H1 (cell line): Measurements from ENCODE around the gene MATK. TPM values are rescaled to one million over a fixed set of nuclear protein-coding genes. Genes with fewer than 3 reads are reported as not detected.

Experiments
- CTCF ChIA-PET: fragments of 300-600 bp; sonication (Branson Sonifier 250); formaldehyde crosslinking; loops from one replicate; lab custom pipeline; 2021; ENCODE audit not compliant: partially characterized antibody; lab: Charles Lee
- POLR2A ChIA-PET: fragments of 300-600 bp; sonication (Branson Sonifier 250); formaldehyde crosslinking; loops from one replicate; lab custom pipeline; 2021; ENCODE audit warnings: inconsistent platforms; ENCODE audit not compliant: partially characterized antibody; lab: Charles Lee
- DNase-seq, 2 experiments: peaks; one replicate each; pipeline versions ENCODE4 v3.0.0 to v3.0.0-alpha.2; 2010 to 2022; ENCODE audit warnings: low spot score in 2 of 2, low read depth in 1 of 2, mixed read lengths in 1 of 2
- FAIRE-seq: peaks from 2 replicates; lab custom pipeline; 2011; peaks lifted over from hg19 to GRCh38; lab: Jason Lieb, UNC
- H2AFZ ChIP-seq: 2 replicates; pipeline ENCODE4 v1.8.1; 2012; ENCODE audit warnings: low read length, inconsistent platforms
- H2AK5ac ChIP-seq: 2 replicates; pipeline ENCODE4 v1.6.1; 2013; ENCODE audit warnings: low read depth, low read length
- H2BK120ac ChIP-seq: replicated peaks from 2 replicates; pipeline ENCODE3; 2013; ENCODE audit warnings: low read depth, low read length, inconsistent platforms
- H2BK12ac ChIP-seq: 2 replicates; pipeline ENCODE4 v1.6.1; 2013; ENCODE audit warnings: low read depth, low read length
- H2BK15ac ChIP-seq: 2 replicates; pipeline ENCODE4 v1.6.1; 2013; ENCODE audit warnings: low read length
- H2BK20ac ChIP-seq: 2 replicates; pipeline ENCODE4 v1.6.1; 2013; ENCODE audit warnings: low read length
- H2BK5ac ChIP-seq: 2 replicates; pipeline ENCODE4 v1.6.1; 2013; ENCODE audit warnings: low read depth, low read length
- H3K14ac ChIP-seq: 2 replicates; pipeline ENCODE4 v1.6.1; 2013; ENCODE audit warnings: inconsistent platforms; ENCODE audit not compliant: insufficient read length
- H3K18ac ChIP-seq: 2 replicates; pipeline ENCODE4 v1.6.1; 2013; ENCODE audit warnings: low read length; ENCODE audit errors: extremely low read depth
- H3K23ac ChIP-seq: 2 replicates; pipeline ENCODE4 v1.6.1; 2013; ENCODE audit warnings: inconsistent platforms; ENCODE audit not compliant: insufficient read length
- H3K23me2 ChIP-seq: 2 replicates; pipeline ENCODE4 v1.6.1; 2013; ENCODE audit warnings: low read depth, low read length
- H3K27ac ChIP-seq: 2 replicates; pipeline ENCODE4 v1.6.1; 2011; ENCODE audit warnings: low read depth, low read length, inconsistent platforms
- H3K27me3 ChIP-seq, 4 experiments: replicated peaks in 1 of 4; 1 replicate in 1 of 4; 2 replicates in 3 of 4; pipeline versions ENCODE4 v1.6.1 to v1.8.1; 2011 to 2013; ENCODE audit warnings: low read length in 3 of 4, mild to moderate bottlenecking in 3 of 4, inconsistent platforms in 2 of 4, mixed read lengths in 2 of 4, moderate library complexity in 1 of 4; ENCODE audit not compliant: control insufficient read depth in 3 of 4, insufficient read depth in 3 of 4; ENCODE audit errors: extremely low read depth in 1 of 4
- H3K36me3 ChIP-seq, 4 experiments: 2 replicates each; pipeline versions ENCODE4 v1.6.1 to v1.8.1; 2011 to 2013; ENCODE audit warnings: mild to moderate bottlenecking in 4 of 4, low read length in 3 of 4, moderate library complexity in 2 of 4, control low read depth in 1 of 4, inconsistent platforms in 1 of 4; ENCODE audit not compliant: insufficient read depth in 4 of 4, control insufficient read depth in 2 of 4
- H3K4ac ChIP-seq: replicated peaks from 2 replicates; pipeline ENCODE3; 2013; ENCODE audit warnings: low read length, low read depth, mixed read lengths, inconsistent platforms; ENCODE audit not compliant: insufficient read length
- H3K4me1 ChIP-seq, 4 experiments: replicated peaks in 1 of 4; 1 replicate in 1 of 4; 2 replicates in 3 of 4; pipeline versions ENCODE4 v1.6.1 to v1.8.1; 2011 to 2013; ENCODE audit warnings: low read length in 3 of 4, inconsistent platforms in 2 of 4, mixed read lengths in 1 of 4; ENCODE audit not compliant: insufficient read depth in 4 of 4, control insufficient read depth in 3 of 4
- H3K4me2 ChIP-seq, 2 experiments: 2 replicates each; pipeline versions ENCODE4 v1.6.1 to v1.8.1; 2011 to 2013; ENCODE audit warnings: low read depth in 2 of 2, low read length in 2 of 2, control low read depth in 1 of 2, inconsistent platforms in 1 of 2, mild to moderate bottlenecking in 1 of 2; ENCODE audit not compliant: insufficient read depth in 1 of 2
- H3K4me3 ChIP-seq, 4 experiments: fragments of 200-600, 300-600 bp in 1 of 4; sonication (generic), shearing (Covaris generic), sonication (Bioruptor Twin) in 1 of 4; 2 replicates each; pipeline versions ENCODE4 v1.5.1 to v1.8.1; 2011 to 2016; ENCODE audit warnings: low read length in 4 of 4, low read depth in 3 of 4, control low read depth in 2 of 4, inconsistent platforms in 2 of 4, mild to moderate bottlenecking in 2 of 4, mixed read lengths in 1 of 4, moderate library complexity in 1 of 4; ENCODE audit not compliant: insufficient read depth in 2 of 4; ENCODE audit errors: extremely low read depth in 1 of 4
- H3K56ac ChIP-seq: replicated peaks from 2 replicates; pipeline ENCODE3; 2013; ENCODE audit warnings: low read depth, mild to moderate bottlenecking, mixed read lengths, low read length, inconsistent platforms; ENCODE audit not compliant: insufficient read length
- H3K79me1 ChIP-seq: 2 replicates; pipeline ENCODE4 v1.6.1; 2013; ENCODE audit warnings: low read depth, low read length, control low read depth
- H3K79me2 ChIP-seq, 2 experiments: 2 replicates each; pipeline versions ENCODE4 v1.6.1 to v1.8.1; 2012 to 2013; ENCODE audit warnings: low read length in 2 of 2, mild to moderate bottlenecking in 2 of 2, inconsistent platforms in 1 of 2; ENCODE audit not compliant: insufficient read depth in 2 of 2, control insufficient read depth in 1 of 2
- H3K9ac ChIP-seq, 4 experiments: replicated peaks in 1 of 4; 1 replicate in 1 of 4; 2 replicates in 3 of 4; pipeline versions ENCODE4 v1.6.1 to v1.8.1; 2011 to 2013; ENCODE audit warnings: low read depth in 3 of 4, low read length in 3 of 4, control low read depth in 2 of 4, mild to moderate bottlenecking in 2 of 4, moderate library complexity in 2 of 4, inconsistent platforms in 1 of 4; ENCODE audit errors: extremely low read depth in 1 of 4
- H3K9me3 ChIP-seq, 2 experiments: 2 replicates each; pipeline versions ENCODE4 v1.6.1 to v1.8.1; 2012 to 2013; ENCODE audit warnings: mild to moderate bottlenecking in 2 of 2, moderate library complexity in 2 of 2, control low read depth in 1 of 2, inconsistent platforms in 1 of 2, low read depth in 1 of 2, low read length in 1 of 2, mixed read lengths in 1 of 2; ENCODE audit not compliant: insufficient read depth in 2 of 2
- H4K20me1 ChIP-seq, 2 experiments: replicated peaks in 1 of 2; 2 replicates each; pipeline versions ENCODE3 to v1.8.1; 2011 to 2013; ENCODE audit warnings: inconsistent platforms in 2 of 2, low read length in 2 of 2, mild to moderate bottlenecking in 1 of 2; ENCODE audit not compliant: insufficient read depth in 2 of 2, control insufficient read depth in 1 of 2
- H4K5ac ChIP-seq: 2 replicates; pipeline ENCODE4 v1.6.1; 2013; ENCODE audit warnings: low read length, low read depth, mixed read lengths, inconsistent platforms; ENCODE audit not compliant: insufficient read length
- H4K8ac ChIP-seq: 2 replicates; pipeline ENCODE4 v1.8.0; 2013; ENCODE audit warnings: mild to moderate bottlenecking, moderate library complexity, low read length, inconsistent platforms; ENCODE audit not compliant: insufficient read depth; ENCODE audit errors: extremely low read depth
- H4K91ac ChIP-seq: replicated peaks from 2 replicates; pipeline ENCODE3; 2013; ENCODE audit warnings: low read length, mixed read lengths, inconsistent platforms; ENCODE audit not compliant: insufficient read length
- CREB1 ChIP-seq: IDR thresholded peaks from 2 replicates; pipeline ENCODE4 v1.6.1; 2012; ENCODE audit warnings: inconsistent platforms
- KDM4A ChIP-seq: IDR thresholded peaks from one replicate; pipeline ENCODE4 v1.7.1; 2012; ENCODE audit warnings: low read depth, mild to moderate bottlenecking, moderate library complexity, low read length, inconsistent platforms; ENCODE audit not compliant: severe bottlenecking
- SP2 ChIP-seq: IDR thresholded peaks from 2 replicates; pipeline ENCODE4 v1.6.1; 2012; ENCODE audit warnings: mild to moderate bottlenecking, low read length, inconsistent platforms
- SRF ChIP-seq: IDR thresholded peaks from 2 replicates; pipeline ENCODE4 v1.6.1; 2011; ENCODE audit warnings: mild to moderate bottlenecking, low read depth, low read length, moderate library complexity
- SUZ12 ChIP-seq: fragments of 200-600 bp; sonication (generic); IDR thresholded peaks from 2 replicates; pipeline ENCODE4 v1.6.1; 2012; ENCODE audit warnings: mild to moderate bottlenecking, inconsistent platforms, low read length, moderate library complexity, mixed read lengths
- TEAD4 ChIP-seq: IDR thresholded peaks from 2 replicates; pipeline ENCODE4 v1.6.1; 2012; ENCODE audit warnings: low read depth, low read length, inconsistent platforms, mixed read lengths
- WGBS, 2 experiments: shearing (Covaris generic) in 1 of 2; methylation state at CpG; one replicate each; pipeline versions ENCODE4 v1.1.6 to v1.1.7; 2013 to 2015; ENCODE audit warnings: low lambda C conversion rate in 2 of 2, mixed read lengths in 2 of 2, inconsistent platforms in 1 of 2, low coverage in 1 of 2, missing lambda C conversion rate in 1 of 2; ENCODE audit not compliant: insufficient replicate concordance in 2 of 2, insufficient coverage in 1 of 2, insufficient read length in 1 of 2; ENCODE audit errors: extremely low coverage in 1 of 2, missing lambda C conversion rate in 1 of 2; 5-methylcytosine and 5-hydroxymethylcytosine counted together
- polyA plus RNA-seq, 7 experiments: library from polyadenylated mRNA; depleted of rRNA in 3 of 7; stranded (reverse) in 5 of 7; unstranded in 2 of 7; fragments of >200 nt in 5 of 7; fragments of 200-250 nt in 2 of 7; gene quantifications; 1 replicate in 5 of 7; 2 replicates in 1 of 7; 4 replicates in 1 of 7; pipeline versions ENCODE4 v1.2.1 to v1.2.3, GENCODE V29; 2011 to 2013; ENCODE audit warnings: missing spikeins in 2 of 7, mixed read lengths in 2 of 7
- total RNA-seq: library from RNA; stranded (reverse); fragmentation: NEBNext Ultra II Directional; extraction: Animal tissue kit (Norgen Biotek cat#: 25700); gene quantifications from 2 replicates; pipeline ENCODE4 v1.2.1, GENCODE V29; 2021

The MATK gene
- total and polyA plus RNA-seq, 2 of the 8 experiments (the other 6 are each of a cell fraction or from before 2014, with no cell fraction given), result 20.5 to 21.4 TPM

DNA sequence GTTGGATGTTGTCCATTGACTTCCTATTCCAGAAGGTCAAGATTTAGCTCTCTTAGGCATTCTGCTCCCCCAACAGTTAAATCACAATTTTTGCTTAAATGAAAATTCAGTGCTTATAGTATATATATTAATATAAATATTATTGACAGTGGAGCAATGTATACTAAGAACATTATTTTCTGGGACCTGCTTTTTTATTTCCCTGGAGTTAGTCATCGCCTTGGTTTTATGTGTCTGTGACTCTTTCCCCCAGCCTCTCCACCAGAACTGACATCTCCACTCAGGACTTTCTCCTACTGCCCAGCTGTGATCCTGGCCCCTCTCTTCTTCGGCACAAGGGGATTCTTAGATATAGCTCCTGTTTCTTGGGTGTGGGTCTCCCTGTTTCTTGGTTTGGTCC, 10.2 kb upstream of the MATK start:
- TF ChIP-seq SP2 (no peak), KDM4A (no peak), SUZ12 (no peak), TEAD4 (no peak), SRF (no peak), CREB1 (no peak)
- Histone ChIP-seq H4K20me1 (no peaks in the 10 kb centered on the region), H3K79me2 (no peaks in the 10 kb centered on the region), H3K56ac (no peak overlapping the region), H4K91ac (no peak overlapping the region), H2BK120ac (no peak overlapping the region), H3K4me2 (no peak overlapping the region), H3K4ac (no peak overlapping the region), H3K27ac (no peak overlapping the region), H2BK5ac (no peak overlapping the region), H2AFZ (no peak overlapping the region), H3K36me3 (no peaks in the 10 kb centered on the region), H3K4me3 (no peak overlapping the region), H4K5ac (no peak overlapping the region), H2AK5ac (no peak overlapping the region), H3K4me1 (no peaks in the 10 kb centered on the region), H4K8ac (no peak overlapping the region), H3K18ac (no peak overlapping the region), H2BK20ac (no peak overlapping the region), H3K14ac (no peak overlapping the region), H3K79me1 (no peaks in the 10 kb centered on the region), H2BK12ac (no peak overlapping the region), H3K23me2 (peaks cover 3% of the 10 kb centered on the region; the same call in 1 of the 2 replicates), H2BK15ac (no peak overlapping the region), H3K23ac (no peak overlapping the region), H3K27me3 (peaks cover 0 to 6% (median 4%) of the 10 kb centered on the region in 4 experiments; a peak in 5 of 7 replicates), H3K9ac (no peak overlapping the region), H3K9me3 (peaks cover 4 to 6% of the 10 kb centered on the region in 2 experiments; a peak in 2 of 4 replicates)
- POLR2A ChIA-PET, result interaction anchor here (0.9 to 1.8 kb wide), 3 partner anchors 26 to 189 kb away, joined by 3 to 7 read pairs (median 3); partner anchors contain the start of gene EEF2
- DNase-seq (no peak), FAIRE-seq (no peak)
- CTCF ChIA-PET, result interaction anchor here (1.0 to 2.6 kb wide), 6 partner anchors 13 to 108 kb away, joined by 3 to 13 read pairs (median 4); no protein-coding TSS in a partner anchor
- 74% methylated on average over 2 of the region's 2 CpGs; no CpG with 5 or more reads in 1 of the 2 experiments for WGBS, 2 experiments
